Fibroblast of gingiva (primary cell): ENCODE results near the gene PLEKHO1.

ENCODE experiments used
- DNase-seq: peaks from one replicate; pipeline ENCODE4 v3.0.0-alpha.2; 2011; ENCODE audit warnings: low read depth

PLEKHO1 gene

GRCh38 chr1:150150133-150151021 is 661 bp downstream of the PLEKHO1 start:
- no peak for DNase-seq

DNA sequence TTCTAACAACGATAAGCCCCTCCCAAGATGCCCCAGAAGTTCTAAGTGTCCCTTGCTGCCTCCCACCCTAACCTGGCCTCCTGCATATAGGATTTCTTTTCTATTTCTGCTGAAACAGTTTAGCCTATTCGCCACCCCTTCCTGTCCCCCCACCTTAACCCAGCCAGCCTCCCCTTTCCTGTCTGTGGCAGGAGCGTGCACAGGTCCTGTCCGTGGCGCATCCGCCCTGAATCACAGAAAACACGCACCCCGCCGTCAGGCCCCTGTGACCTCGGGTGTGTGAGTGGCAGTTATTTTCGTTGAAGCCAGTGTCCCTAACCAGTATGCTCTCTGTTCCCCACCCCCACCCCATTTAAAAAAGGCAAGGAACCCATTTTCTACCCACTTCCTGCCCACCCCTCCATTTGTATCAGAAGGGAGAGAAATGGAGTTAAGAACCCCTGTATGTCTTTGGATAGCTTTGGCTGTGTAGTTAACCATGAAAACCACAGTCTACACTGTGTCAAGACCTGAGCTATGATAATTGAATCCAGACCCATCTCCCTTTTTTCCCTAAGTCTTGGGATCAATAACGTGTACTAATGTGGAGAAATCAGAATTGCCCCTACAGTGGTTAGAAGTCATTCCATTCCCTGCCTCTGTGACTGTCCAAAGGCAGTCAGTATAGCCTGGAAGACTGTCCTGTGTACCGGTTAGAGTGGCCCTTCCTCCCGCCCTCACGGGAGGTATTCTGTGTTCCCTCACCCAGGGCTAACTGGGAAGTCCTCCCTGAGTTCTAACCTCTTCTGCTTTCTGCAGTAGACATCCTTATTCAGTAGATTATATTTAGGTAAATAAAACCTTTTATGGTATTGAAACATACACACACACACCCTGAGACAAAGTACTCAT is 1.8 kb downstream of the PLEKHO1 start:
- no peak for DNase-seq

DNA sequence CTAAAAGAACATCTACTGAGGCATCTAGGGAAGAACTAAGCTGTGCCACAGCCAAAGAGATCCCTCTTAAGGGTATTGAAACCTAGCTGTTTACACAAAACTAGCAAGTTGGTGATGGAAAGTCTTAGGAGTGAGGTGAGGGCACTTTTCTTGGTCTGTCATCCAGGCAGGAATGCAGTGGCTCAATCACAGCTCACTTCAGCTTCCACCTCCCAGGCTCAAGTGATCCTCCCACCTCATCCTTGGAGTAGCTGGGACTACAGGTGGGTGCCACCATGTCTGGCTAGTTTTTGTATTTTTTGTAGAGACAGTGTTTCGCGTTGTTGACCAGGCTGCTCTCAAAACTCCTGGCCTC is 2.4 kb downstream of the PLEKHO1 start:
- no peak for DNase-seq

DNA sequence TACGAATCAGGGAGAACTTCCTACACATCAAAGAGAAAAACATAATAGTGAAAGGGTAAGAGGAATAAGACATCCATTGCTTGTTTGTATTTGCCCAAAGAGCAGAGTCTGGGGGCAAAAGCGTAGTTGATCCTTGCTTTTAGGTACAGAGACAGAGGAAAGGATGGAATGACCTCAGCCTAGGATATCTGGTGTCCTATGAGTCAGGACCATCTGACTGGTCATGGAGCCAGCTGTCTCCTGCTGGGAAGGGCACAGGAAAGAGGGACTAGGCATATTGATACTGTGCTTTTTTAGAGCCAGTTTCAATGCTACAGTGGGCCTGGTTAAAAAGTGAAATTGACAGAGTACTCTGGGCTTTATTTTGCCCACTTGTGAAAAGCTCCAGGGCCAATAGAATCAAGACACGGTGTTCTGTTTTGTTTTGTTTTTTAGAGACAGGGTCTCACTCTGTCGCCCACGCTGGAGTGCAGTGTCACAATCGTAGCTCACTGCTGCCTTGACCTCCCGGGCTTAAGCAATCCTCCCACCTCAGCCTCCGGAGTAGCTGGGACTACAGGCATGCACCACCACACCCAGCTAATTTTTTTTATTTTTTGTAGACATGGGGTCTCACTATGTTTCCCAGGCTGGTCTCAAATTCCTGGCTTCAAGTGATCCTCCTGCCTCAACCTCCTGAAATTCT is 3.2 kb downstream of the PLEKHO1 start:
- DNase-seq, result peak; percentile 67

DNA sequence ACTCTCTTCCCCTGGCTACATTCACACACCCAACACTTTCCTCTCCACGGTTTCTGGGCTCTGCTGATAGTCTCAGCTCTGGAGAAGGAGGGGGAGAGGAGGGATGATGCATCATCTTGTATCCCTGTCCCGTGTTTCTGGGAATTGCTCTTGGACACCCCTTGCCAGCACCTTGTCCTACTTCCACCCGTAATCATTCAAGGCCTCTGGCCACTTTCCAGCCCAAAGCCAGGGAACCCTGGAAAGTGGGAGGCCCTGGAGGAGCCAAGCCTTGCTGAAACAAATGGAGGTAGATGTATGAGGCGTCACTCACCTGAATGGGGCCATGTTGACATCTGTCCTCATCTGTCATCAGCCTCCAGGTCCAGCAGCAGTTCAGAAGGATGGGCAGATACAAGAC is 4.4 kb downstream of the PLEKHO1 start:
- no peak for DNase-seq

- no peak for DNase-seq
These were observed 5.8 kb downstream of the PLEKHO1 start for GRCh38 chr1:150155413-150156071.

DNA sequence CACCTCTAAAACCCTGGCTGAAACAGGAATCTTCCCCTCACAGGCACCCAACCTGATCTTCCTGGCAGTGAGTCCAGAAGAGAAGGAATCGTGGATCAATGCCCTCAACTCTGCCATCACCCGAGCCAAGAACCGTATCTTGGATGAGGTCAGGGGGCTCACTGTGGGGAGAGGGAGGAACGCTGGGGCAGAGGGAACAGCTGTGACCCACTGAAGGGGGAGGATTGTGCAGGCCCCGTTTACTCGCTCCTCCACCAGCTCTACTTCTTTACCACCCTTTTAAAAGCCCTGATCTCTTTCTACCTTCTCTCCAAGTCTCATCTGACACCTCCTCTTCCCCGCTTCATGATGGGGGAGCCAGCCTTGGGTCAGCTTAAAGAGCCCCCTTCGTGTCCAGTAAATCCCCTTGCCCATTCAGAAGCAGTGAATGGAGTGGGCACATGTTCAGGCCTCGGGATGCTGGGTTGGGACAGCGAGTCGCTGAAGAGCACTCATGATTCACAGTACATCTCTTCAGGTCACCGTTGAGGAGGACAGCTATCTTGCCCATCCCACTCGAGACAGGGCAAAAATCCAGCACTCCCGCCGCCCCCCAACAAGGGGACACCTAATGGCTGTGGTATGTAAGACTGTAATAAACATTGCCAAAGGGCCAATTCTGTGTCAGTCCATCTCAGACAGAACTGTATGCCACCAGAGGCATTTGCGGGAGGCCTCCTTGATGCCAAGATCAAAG is 7.3 kb downstream of the PLEKHO1 start:
- DNase-seq, result no peak

- DNase-seq, result no peak
These were observed 9.8 kb downstream of the PLEKHO1 start for GRCh38 chr1:150159550-150159949.

- DNase-seq, result no peak
These were observed 11.4 kb downstream of the PLEKHO1 start for GRCh38 chr1:150160964-150161621.

DNA sequence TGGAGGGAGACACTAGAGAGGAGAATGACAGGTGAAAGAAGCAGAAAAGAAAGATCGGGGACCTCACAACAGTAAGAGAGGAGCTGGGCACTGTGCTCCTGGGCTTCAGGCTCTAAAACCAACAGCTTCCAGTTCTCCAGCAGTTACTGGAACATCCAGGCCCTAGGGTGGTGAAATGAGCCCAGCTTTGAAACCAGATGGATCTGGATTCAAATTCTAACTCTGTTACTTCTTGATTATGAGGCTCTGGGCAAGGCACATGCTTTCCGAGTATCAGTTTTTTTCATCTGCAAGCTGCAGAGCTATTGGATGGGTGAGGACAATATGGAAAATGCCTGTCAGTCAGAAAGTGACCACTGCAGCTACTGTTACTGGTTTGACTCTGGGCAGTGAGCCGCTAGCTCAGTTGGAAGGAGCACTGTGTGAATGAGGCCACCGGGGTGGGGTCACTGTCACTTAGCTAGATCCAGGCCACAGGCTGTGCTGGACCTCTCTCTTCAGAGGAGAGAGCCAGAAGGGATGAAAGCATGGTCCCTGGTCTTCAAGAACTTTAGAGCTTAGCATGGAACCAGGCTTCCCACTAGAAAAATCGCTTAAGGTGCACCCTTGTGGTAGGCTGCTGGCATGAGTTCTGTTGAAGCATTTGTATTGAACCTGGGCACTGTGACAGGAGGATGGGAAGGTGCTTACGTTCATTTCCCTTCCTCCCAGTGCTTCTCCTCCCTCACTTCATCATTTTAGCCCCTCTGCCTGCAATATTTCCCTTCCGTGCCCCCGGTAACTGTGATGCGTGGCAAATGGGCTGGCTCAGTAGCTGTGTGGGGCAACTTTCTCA is 12.2 kb downstream of the PLEKHO1 start:
- no peak for DNase-seq

DNA sequence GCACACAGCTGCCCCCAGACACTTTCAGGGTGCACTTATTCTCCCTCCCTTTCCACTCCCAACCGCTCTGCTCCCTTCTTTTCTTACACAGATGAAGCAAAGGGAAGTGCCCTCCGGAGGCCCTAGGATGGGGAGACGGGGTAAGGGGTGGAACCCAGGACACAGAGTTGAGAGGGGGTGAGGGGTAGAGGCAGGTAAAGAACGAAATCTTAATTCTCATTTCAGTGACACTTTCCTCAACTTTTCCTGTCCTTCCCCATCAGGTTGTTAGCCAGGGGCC is 12.8 kb downstream of the PLEKHO1 start:
- no peak for DNase-seq

GRCh38 chr1:150162862-150163706 is 13.4 kb downstream of the PLEKHO1 start:
- peak; percentile 99 for DNase-seq

- DNase-seq, result no peak
These were observed 14.5 kb downstream of the PLEKHO1 start for GRCh38 chr1:150164224-150164623.

GRCh38 chr1:150164779-150165178 is 15.1 kb downstream of the PLEKHO1 start:
- DNase-seq, result no peak

DNA sequence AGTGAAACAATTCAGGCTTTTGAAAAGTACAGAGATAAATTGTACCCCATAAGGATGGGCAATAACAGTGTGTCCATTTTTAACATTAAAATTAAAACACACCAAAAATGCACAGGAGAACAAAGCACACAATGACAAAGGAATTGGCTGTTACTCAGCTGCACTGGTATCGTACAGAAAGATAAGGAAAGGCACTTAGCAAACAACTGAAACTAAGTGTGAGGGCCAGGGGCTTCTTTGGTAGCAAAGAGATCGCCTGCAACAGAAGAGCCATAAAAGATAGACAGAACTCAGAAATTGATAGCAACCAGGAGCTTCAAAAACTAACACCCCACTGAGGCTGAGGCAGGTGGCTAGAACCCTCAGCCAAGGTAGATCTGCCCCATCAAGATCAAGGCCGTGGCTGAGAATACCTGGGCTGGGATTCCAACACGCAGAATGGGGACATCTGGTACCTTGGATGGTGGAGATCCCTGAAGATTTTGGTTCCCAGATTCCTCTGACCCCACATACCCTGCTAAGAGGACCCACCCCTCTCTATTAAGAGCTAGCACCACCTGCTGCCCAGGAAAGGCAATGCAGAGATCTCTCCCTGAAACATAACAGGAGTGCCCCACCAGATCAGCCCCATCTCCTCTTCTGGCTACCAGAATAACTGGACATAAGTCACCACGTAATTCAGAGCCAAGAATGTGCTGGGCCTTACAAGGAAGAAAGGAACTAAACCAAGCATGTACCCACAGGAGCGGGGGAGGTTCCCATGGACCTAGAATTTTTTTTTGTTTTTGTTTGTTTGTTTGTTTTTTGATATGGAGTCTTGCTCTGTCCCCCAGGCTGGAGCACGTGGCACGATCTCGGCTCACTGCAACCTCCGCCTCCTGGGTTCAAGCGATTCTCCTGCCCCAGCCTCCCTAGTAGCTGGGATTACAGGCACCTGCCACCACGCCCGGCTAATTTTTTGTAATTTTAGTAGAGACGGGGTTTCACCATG is 16.2 kb downstream of the PLEKHO1 start:
- DNase-seq, result no peak

GRCh38 chr1:150168960-150169601 is 19.4 kb downstream of the PLEKHO1 start:
- peak; percentile 26 for DNase-seq

DNA sequence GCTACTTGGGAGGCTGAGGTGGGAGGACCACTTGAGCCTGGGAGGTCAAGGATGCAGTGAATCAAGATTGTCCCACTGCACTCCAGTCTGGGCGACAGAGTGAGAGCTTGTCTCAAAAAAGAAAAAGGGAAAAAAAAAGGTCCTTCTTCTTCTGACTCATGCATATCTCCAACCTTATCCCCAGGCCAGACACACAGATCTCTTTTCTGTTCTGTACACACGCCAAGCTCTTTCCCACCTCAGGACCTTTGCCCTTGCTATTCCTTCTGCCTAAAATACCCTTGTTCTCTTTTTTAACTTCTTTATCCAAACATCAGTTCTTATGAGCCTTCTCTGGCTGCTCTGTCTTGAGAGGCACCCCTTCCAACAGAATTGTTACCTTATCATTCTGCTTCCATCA is 22.1 kb downstream of the PLEKHO1 start:
- DNase-seq, result no peak
